OCI-LY3 (cell line): Measurements from ENCODE around the gene IL1RAPL1.

Source experiments
- EZH2phosphoT487 ChIP-seq: fragments of 200-600 bp; shearing (Covaris generic); IDR thresholded peaks from 2 replicates; pipeline ENCODE4 v1.6.1; 2018; ENCODE audit warnings: antibody characterized with exemption, mixed run types, low read depth
- TF ChIP-seq, protein P1 (sequence below): fragments of 200-600, 300-600 bp; sonication (generic); IDR thresholded peaks from 2 replicates; pipeline ENCODE4 v1.5.1; 2014; ENCODE audit warnings: antibody characterized with exemption, low read length, low read depth

DNA sequence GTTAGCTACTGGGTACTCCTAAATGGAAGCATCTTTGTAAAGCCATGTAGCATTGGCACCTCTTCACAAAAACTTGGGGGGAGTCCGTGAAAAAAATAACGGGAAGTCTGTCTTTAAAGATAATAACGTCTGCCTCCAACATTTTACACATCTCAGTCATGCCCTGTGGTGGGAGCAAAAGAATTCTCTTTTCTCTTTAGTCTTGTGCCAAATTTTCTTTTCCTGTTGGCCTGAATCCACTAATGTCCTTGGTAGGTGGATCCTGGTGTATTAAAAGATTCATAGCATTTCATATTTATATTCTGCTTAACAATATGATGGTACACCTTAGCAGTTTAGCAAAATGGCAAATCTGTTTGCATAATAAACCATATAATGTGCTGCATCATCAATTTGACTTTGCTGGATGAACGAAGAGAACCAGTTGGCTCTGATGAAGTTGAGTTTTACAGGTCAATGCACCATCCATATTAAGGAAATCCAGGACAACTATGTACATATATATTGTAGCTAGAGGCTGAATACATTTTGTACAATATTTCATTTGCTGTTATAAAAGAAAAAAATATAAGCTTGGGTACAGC is 881.8 kb downstream of the IL1RAPL1 start:
- TF ChIP-seq, protein P1, sequence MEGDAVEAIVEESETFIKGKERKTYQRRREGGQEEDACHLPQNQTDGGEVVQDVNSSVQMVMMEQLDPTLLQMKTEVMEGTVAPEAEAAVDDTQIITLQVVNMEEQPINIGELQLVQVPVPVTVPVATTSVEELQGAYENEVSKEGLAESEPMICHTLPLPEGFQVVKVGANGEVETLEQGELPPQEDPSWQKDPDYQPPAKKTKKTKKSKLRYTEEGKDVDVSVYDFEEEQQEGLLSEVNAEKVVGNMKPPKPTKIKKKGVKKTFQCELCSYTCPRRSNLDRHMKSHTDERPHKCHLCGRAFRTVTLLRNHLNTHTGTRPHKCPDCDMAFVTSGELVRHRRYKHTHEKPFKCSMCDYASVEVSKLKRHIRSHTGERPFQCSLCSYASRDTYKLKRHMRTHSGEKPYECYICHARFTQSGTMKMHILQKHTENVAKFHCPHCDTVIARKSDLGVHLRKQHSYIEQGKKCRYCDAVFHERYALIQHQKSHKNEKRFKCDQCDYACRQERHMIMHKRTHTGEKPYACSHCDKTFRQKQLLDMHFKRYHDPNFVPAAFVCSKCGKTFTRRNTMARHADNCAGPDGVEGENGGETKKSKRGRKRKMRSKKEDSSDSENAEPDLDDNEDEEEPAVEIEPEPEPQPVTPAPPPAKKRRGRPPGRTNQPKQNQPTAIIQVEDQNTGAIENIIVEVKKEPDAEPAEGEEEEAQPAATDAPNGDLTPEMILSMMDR = no peak
- no peak for TF ChIP-seq EZH2phosphoT487
